Measurements from ENCODE around the gene HEATR5B. TPM values are rescaled to one million over a fixed set of nuclear protein-coding genes. Genes with fewer than 3 reads are reported as not detected.

HEATR5B gene
- polyA plus RNA-seq, 1 of the 3 experiments (the other 2 are of a cell fraction), result 10.8 TPM

- no peaks in the 10 kb centered on the region for H3K36me3 ChIP-seq (replicated peaks in 1 of 2; ENCODE audit: control insufficient read depth in 1 of 2, insufficient read depth in 2 of 2, low read length in 1 of 2)
- H3K27me3 ChIP-seq (ENCODE audit: insufficient read depth), result no peaks in the 10 kb centered on the region
- peak; percentile 58 for DNase-seq
- no peaks in the 10 kb centered on the region for H3K9me2 ChIP-seq
- H3K79me2 ChIP-seq (ENCODE audit: insufficient read depth), result peaks cover 99% of the 10 kb centered on the region
- H3K4me1 ChIP-seq (ENCODE audit: control insufficient read depth in 1 of 2, insufficient read depth in 2 of 2, low read depth in 1 of 2, low read length in 1 of 2), result peaks cover 5 to 15% of the 10 kb centered on the region in 2 experiments; a peak in 3 of 4 replicates
- H3K4me2 ChIP-seq, result no peak overlapping the region
- H3K4me3 ChIP-seq (ENCODE audit: low read depth in 2 of 2, low read length in 1 of 2), result no peak overlapping the region
- TF ChIP-seq RCOR1 (IDR thresholded peaks at IDR 0.05; ENCODE audit: low read length) (peak; percentile 75; the same call in 1 of the 2 replicates), TAF1 (IDR thresholded peaks at IDR 0.05; ENCODE audit: borderline replicate concordance, low read depth, low read length) (no peak), GABPA (IDR thresholded peaks at IDR 0.05; ENCODE audit: low read depth) (no peak), RFX5 (IDR thresholded peaks at IDR 0.05; ENCODE audit: low read length) (no peak), YY1 (IDR thresholded peaks at IDR 0.05; ENCODE audit: low read depth) (no peak), RXRA (IDR thresholded peaks at IDR 0.05; ENCODE audit: borderline replicate concordance, low read depth) (no peak), SMC3 (IDR thresholded peaks at IDR 0.05; ENCODE audit: low read depth, low read length) (peak; percentile 10; the same call in 1 of the 2 replicates), FOSL2 (IDR thresholded peaks at IDR 0.05; ENCODE audit: borderline replicate concordance, low read depth) (no peak), MAX (IDR thresholded peaks at IDR 0.05; ENCODE audit: low read depth) (no peak), MXI1 (IDR thresholded peaks at IDR 0.05; ENCODE audit: low read depth, low read length) (no peak), POLR2AphosphoS5 (IDR thresholded peaks at IDR 0.05; ENCODE audit: low read depth, low read length) (no peak), RAD21 (IDR thresholded peaks at IDR 0.05; ENCODE audit: low read length) (peak; percentile 43), CHD2 (IDR thresholded peaks at IDR 0.05; ENCODE audit: low read length, partially characterized antibody) (peak; percentile 24), USF2 (IDR thresholded peaks at IDR 0.05; ENCODE audit: borderline replicate concordance, low read depth, low read length) (no peak), GATA2 (CRISPR knock-in tag; IDR thresholded peaks at IDR 0.05) (peak; percentile 17; the same call in 1 of the 2 replicates), NFIC (IDR thresholded peaks at IDR 0.05; ENCODE audit: borderline replicate concordance) (no peak), MEF2A (IDR thresholded peaks at IDR 0.05; ENCODE audit: borderline replicate concordance, low read depth) (no peak), IRF3 (IDR thresholded peaks at IDR 0.05; ENCODE audit: low read depth, low read length) (no peak), EP300 (IDR thresholded peaks at IDR 0.05; ENCODE audit: borderline replicate concordance in 1 of 2, low read depth in 1 of 2, low read length in 1 of 2) (peak in 1 of 2 experiments; percentile 50; a peak in 1 of 4 replicates), TEAD4 (IDR thresholded peaks at IDR 0.05; ENCODE audit: borderline replicate concordance, insufficient read depth) (no peak), JUND (IDR thresholded peaks at IDR 0.05) (no peak)
- peaks cover 43% of the 10 kb centered on the region; the same call in 1 of the 2 replicates for H4K20me1 ChIP-seq (ENCODE audit: insufficient read depth)
- H3K27ac ChIP-seq (ENCODE audit: low read depth in 2 of 2, low read length in 1 of 2), result peak overlapping the region in 1 of 2 experiments; percentile 24; a peak in 1 of 4 replicates
- no peak overlapping the region for H2AFZ ChIP-seq (ENCODE audit: low read depth)
- H3K9me3 ChIP-seq, result no peaks in the 10 kb centered on the region
- CTCF ChIA-PET, result interaction anchor here (1.0 to 1.4 kb wide), 3 partner anchors 9 to 209 kb away, joined by 3 read pairs; no protein-coding TSS in a partner anchor
- WGBS (ENCODE audit: low lambda C conversion rate), result 81% methylated on average over 2 of the region's 2 CpGs
- no peaks in the 10 kb centered on the region for H3F3A ChIP-seq (replicated peaks; ENCODE audit: insufficient read depth)
- no peak overlapping the region for H3K9ac ChIP-seq
- POLR2A ChIA-PET, result no interaction called here
Measured at GRCh38 chr2:36960005-36960675, 124.0 kb downstream of the HEATR5B start.

All from SK-N-SH (cell line).